Keratinocyte (primary cell): Measurements from ENCODE around the gene MND1.

ENCODE experiments used
- CTCF ChIP-seq, 3 experiments: IDR thresholded peaks in 1 of 3; conservative IDR thresholded peaks in 1 of 3; optimal IDR thresholded peaks in 1 of 3; 2 replicates in 2 of 3; 3 replicates in 1 of 3; pipeline versions ENCODE3 to v1.5.1; 2011; ENCODE audit warnings: low read length in 3 of 3, mild to moderate bottlenecking in 3 of 3, moderate library complexity in 2 of 3, control low read depth in 1 of 3, inconsistent platforms in 1 of 3; ENCODE audit not compliant: insufficient read depth in 2 of 3; ENCODE audit errors: extremely low read depth in 1 of 3
- EZH2 ChIP-seq: IDR thresholded peaks from one replicate; pipeline ENCODE4 v1.6.1; 2012; ENCODE audit warnings: inconsistent platforms, mild to moderate bottlenecking, low read length, moderate library complexity

GRCh38 chr4:153428941-153429475 lies 84.5 kb downstream of the MND1 start:
- no peak for TF ChIP-seq CTCF (optimal IDR thresholded peaks at IDR 0.05 in 1 of 3, IDR thresholded peaks at IDR 0.05 in 1 of 3, conservative IDR thresholded peaks at IDR 0.05 in 1 of 3; ENCODE audit: extremely low read depth in 1 of 3, insufficient read depth in 2 of 3, low read length in 3 of 3)
- TF ChIP-seq EZH2: no peak
